K562 (cell line): Measurements from ENCODE around the gene ITGAE. TPM values are rescaled to one million over a fixed set of nuclear protein-coding genes. Genes with fewer than 3 reads are reported as not detected.

Source experiments
- ATAC-seq: fragments of 200-7000 bp; cut with Tn5 transposase; 3 replicates; pipeline ENCODE4 v1.9.1; 2020; ENCODE audit warnings: moderate library complexity
- BruUV-seq: library from RNA; stranded (reverse); fragments of 400-500 nt; replicated peaks from 2 replicates; lab custom pipeline; 2021; lab: Mats Ljungman, UMichigan
- CTCF ChIA-PET: fragments of 300-600 bp; formaldehyde crosslinking; extraction: SDS; loops from one replicate; lab custom pipeline; 2021; ENCODE audit warnings: low intra/inter-chr PET ratio; lab: Yijun Ruan, JAX
- POLR2A ChIA-PET: fragments of 300-600, 350-650 bp; sonication (Branson Sonifier 250); formaldehyde crosslinking; extraction: SDS; loops from one replicate; lab custom pipeline; 2021; ENCODE audit warnings: antibody characterized with exemption, inconsistent platforms; lab: Yijun Ruan, JAX
- DNase-seq, 4 experiments: peaks; one replicate each; pipeline versions ENCODE4 v3.0.0 to v3.0.0-alpha.2; 2011 to 2018; ENCODE audit warnings: low spot score in 3 of 4, mixed read lengths in 3 of 4; ENCODE audit errors: extremely low read depth in 1 of 4
- FAIRE-seq: peaks from 2 replicates; lab custom pipeline; 2011; peaks lifted over from hg19 to GRCh38; lab: Jason Lieb, UNC
- H2AFZ ChIP-seq: 2 replicates; pipeline ENCODE4 v1.6.0; 2011; ENCODE audit warnings: low read depth, low read length, control low read depth, inconsistent platforms
- H3K27ac ChIP-seq: fragments of 200-600 bp; 3 replicates; pipeline ENCODE4 v1.8.0; 2011; ENCODE audit warnings: low read depth, mild to moderate bottlenecking, control low read depth, inconsistent platforms, low read length, moderate library complexity, mixed read lengths; ENCODE audit errors: extremely low read depth
- H3K27me3 ChIP-seq, 2 experiments: fragments of 300-600 bp in 1 of 2; 2 replicates in 1 of 2; 3 replicates in 1 of 2; pipeline versions ENCODE4 v1.6.0 to v1.8.0; 2011; ENCODE audit warnings: inconsistent platforms in 2 of 2, low read length in 2 of 2, mild to moderate bottlenecking in 1 of 2, mixed read lengths in 1 of 2, moderate library complexity in 1 of 2; ENCODE audit not compliant: control insufficient read depth in 2 of 2, insufficient read depth in 2 of 2
- H3K36me3 ChIP-seq: fragments of 300-600 bp; 3 replicates; pipeline ENCODE4 v1.8.0; 2011; ENCODE audit warnings: mild to moderate bottlenecking, low read length, inconsistent platforms; ENCODE audit not compliant: control insufficient read depth, insufficient read depth
- H3K4me1 ChIP-seq, 2 experiments: fragments of 200-600 bp in 1 of 2; replicated peaks in 1 of 2; 2 replicates in 1 of 2; 3 replicates in 1 of 2; pipeline versions ENCODE4 v1.5.1 to v1.8.0; 2011; ENCODE audit warnings: inconsistent platforms in 2 of 2, low read length in 2 of 2, mild to moderate bottlenecking in 1 of 2, mixed read lengths in 1 of 2, moderate library complexity in 1 of 2; ENCODE audit not compliant: control insufficient read depth in 2 of 2, insufficient read depth in 2 of 2
- H3K4me2 ChIP-seq: 2 replicates; pipeline ENCODE4 v1.6.1; 2011; ENCODE audit warnings: low read length, control low read depth, inconsistent platforms, mixed read lengths; ENCODE audit not compliant: insufficient read depth
- H3K4me3 ChIP-seq: fragments of 200-600 bp; sonication (generic), shearing (Covaris generic); 2 replicates; pipeline ENCODE4 v1.5.1; 2016; ENCODE audit warnings: control low read depth, inconsistent platforms
- H3K79me2 ChIP-seq: fragments of 200-600 bp; 3 replicates; pipeline ENCODE4 v1.8.0; 2011; ENCODE audit warnings: low read length, inconsistent platforms; ENCODE audit not compliant: control insufficient read depth, insufficient read depth
- H3K9ac ChIP-seq, 2 experiments: 2 replicates each; pipeline versions ENCODE4 v1.6.0 to v1.6.1; 2011; ENCODE audit warnings: low read depth in 2 of 2, low read length in 2 of 2, control low read depth in 1 of 2, inconsistent platforms in 1 of 2, mild to moderate bottlenecking in 1 of 2, mixed read lengths in 1 of 2; ENCODE audit not compliant: insufficient read depth in 1 of 2
- H3K9me1 ChIP-seq: one replicate; pipeline ENCODE4 v1.6.0; 2011; ENCODE audit warnings: inconsistent platforms, mild to moderate bottlenecking, low read length, moderate library complexity; ENCODE audit not compliant: control insufficient read depth, insufficient read depth
- H3K9me3 ChIP-seq: replicated peaks from 2 replicates; pipeline ENCODE4 v1.5.1; 2011; ENCODE audit warnings: low read depth, low read length, inconsistent platforms; ENCODE audit not compliant: control insufficient read depth, insufficient read depth
- H4K20me1 ChIP-seq: replicated peaks from 2 replicates; pipeline ENCODE4 v1.6.1; 2011; ENCODE audit warnings: low read length, inconsistent platforms, mixed read lengths; ENCODE audit not compliant: control insufficient read depth, insufficient read depth
- HIVEP1 ChIP-seq: fragments of 250-450 bp; sonication (Bioruptor Pico); IDR thresholded peaks from 2 replicates; pipeline ENCODE4 v1.4.0; 2020; ENCODE audit warnings: mild to moderate bottlenecking
- HMG20A ChIP-seq: fragments of 450-650 bp; formaldehyde crosslinking; conservative IDR thresholded peaks from 2 replicates; pipeline ENCODE4 v1.4.0; 2020; ENCODE audit warnings: mild to moderate bottlenecking, mixed read lengths
- SP1 ChIP-seq: sonication (generic); formaldehyde crosslinking; IDR thresholded peaks from 2 replicates; pipeline ENCODE4 v1.8.1; 2022; ENCODE audit warnings: mild to moderate bottlenecking, missing genetic modification reagents
- STAG1 ChIP-seq: sonication (generic); formaldehyde crosslinking; IDR thresholded peaks from 2 replicates; pipeline ENCODE4 v1.5.0; 2020; ENCODE audit warnings: missing genetic modification reagents, borderline replicate concordance
- ZNF24 ChIP-seq: fragments of 450-650 bp; IDR thresholded peaks from 2 replicates; pipeline ENCODE4 v1.6.1; 2016
- WGBS: fragments of 100-300 bp; shearing (Covaris generic); methylation state at CpG from one replicate; pipeline ENCODE4 v1.1.6; 2016; ENCODE audit warnings: low coverage, mixed read lengths; ENCODE audit not compliant: insufficient coverage; ENCODE audit errors: missing lambda C conversion rate; 5-methylcytosine and 5-hydroxymethylcytosine counted together
- in situ Hi-C: fragments of 300-500 bp; cut with MboI; formaldehyde crosslinking; loops from 4 replicates; pipeline ENCODE4 v1.15.0; 2018; ENCODE audit warnings: inconsistent platforms, mixed read lengths
- intact Hi-C: fragments of 100-400 bp; cut with micrococcal nuclease; formaldehyde crosslinking; loops from 2 replicates; pipeline ENCODE4 v1.14.2; 2022
- polyA plus RNA-seq, 8 experiments: library from polyadenylated mRNA; depleted of rRNA in 4 of 8; stranded (reverse) in 5 of 8; unstranded in 3 of 8; fragments of >200 nt; fragmentation: Nextera tagmentation in 2 of 8; fragmentation: Illumina TruSeq in 1 of 8; extraction: Ambion mirVana in 2 of 8; extraction: Trizol in 1 of 8; gene quantifications; 2 replicates each; pipeline versions ENCODE4 v1.2.1 to v1.2.3, GENCODE V29; 2011 to 2014; ENCODE audit warnings: inconsistent platforms in 1 of 8, missing spikeins in 1 of 8
- total RNA-seq, 7 experiments: library from RNA; depleted of rRNA in 6 of 7; stranded (reverse); fragments of >200 nt in 6 of 7; fragmentation: Illumina TruSeq in 2 of 7; extraction: Trizol in 2 of 7; gene quantifications; 2 replicates each; pipeline versions ENCODE4 v1.2.1 to v1.2.3, GENCODE V29; 2011 to 2021; ENCODE audit warnings: low replicate concordance in 1 of 7
- TF ChIP-seq, protein P1 (sequence below): fragments of 250-450 bp; sonication (Bioruptor Pico); IDR thresholded peaks from 2 replicates; pipeline ENCODE4 v1.4.0; 2020; ENCODE audit warnings: mild to moderate bottlenecking, moderate library complexity

Gene ITGAE
- total and polyA plus RNA-seq, 9 of the 15 experiments (the other 6 are each of a cell fraction or from before 2014, with no cell fraction given) = 14.8 to 160 (median 27.0) TPM

DNA sequence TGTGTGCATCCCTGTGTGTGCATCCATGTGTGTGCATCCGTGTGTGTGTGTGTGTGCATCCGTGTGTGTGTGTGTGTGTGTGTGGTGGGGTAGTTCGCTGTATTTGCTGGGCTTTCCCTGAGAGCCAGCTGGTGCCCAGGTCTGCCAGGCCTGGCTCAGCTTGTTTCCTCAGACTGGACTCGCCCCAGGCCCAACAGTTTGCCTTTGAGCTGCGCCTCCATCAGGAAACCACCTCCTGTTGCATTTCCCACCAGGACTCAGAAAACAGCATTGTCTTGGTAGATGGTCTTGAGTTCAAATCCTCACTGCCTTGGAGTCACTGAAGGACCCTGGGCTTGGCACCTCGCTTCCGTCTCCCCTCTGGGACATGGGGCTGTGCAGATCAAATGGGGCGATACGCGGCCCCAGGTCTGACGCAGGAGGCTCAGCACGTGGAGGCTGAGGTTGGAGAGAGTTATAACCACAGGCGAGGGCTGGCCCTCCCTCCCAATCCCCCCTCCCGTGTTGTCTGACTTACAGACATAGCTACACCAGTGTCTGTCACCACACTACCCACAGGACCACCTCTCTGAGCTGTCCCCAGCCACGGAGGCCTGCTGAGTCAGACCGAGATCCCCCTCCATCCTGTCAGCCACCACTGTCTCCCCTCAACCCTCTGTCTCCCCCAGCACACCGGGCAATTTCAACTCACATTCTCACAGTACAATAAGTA, 4.7 kb downstream of the ITGAE start:
- ATAC-seq = no peak
- FAIRE-seq = no peak
- Histone ChIP-seq H3K4me1 (peaks cover 0 to 13% of the 10 kb centered on the region in 2 experiments; a peak in 2 of 5 replicates), H3K9me1 (no peaks in the 10 kb centered on the region), H3K4me3 (no peak overlapping the region), H2AFZ (no peak overlapping the region), H3K27ac (no peak overlapping the region), H3K9me3 (no peaks in the 10 kb centered on the region), H4K20me1 (no peaks in the 10 kb centered on the region), H3K36me3 (no peaks in the 10 kb centered on the region), H3K9ac (peak overlapping the region in 1 of 2 experiments; percentile 35; a peak in 2 of 4 replicates), H3K4me2 (no peak overlapping the region), H3K79me2 (no peaks in the 10 kb centered on the region), H3K27me3 (peaks cover 0 to 4% of the 10 kb centered on the region in 2 experiments; a peak in 1 of 5 replicates)
- no peak for TF ChIP-seq HIVEP1 (CRISPR knock-in tag)
- no peak for TF ChIP-seq ZNF24
- TF ChIP-seq, protein P1, sequence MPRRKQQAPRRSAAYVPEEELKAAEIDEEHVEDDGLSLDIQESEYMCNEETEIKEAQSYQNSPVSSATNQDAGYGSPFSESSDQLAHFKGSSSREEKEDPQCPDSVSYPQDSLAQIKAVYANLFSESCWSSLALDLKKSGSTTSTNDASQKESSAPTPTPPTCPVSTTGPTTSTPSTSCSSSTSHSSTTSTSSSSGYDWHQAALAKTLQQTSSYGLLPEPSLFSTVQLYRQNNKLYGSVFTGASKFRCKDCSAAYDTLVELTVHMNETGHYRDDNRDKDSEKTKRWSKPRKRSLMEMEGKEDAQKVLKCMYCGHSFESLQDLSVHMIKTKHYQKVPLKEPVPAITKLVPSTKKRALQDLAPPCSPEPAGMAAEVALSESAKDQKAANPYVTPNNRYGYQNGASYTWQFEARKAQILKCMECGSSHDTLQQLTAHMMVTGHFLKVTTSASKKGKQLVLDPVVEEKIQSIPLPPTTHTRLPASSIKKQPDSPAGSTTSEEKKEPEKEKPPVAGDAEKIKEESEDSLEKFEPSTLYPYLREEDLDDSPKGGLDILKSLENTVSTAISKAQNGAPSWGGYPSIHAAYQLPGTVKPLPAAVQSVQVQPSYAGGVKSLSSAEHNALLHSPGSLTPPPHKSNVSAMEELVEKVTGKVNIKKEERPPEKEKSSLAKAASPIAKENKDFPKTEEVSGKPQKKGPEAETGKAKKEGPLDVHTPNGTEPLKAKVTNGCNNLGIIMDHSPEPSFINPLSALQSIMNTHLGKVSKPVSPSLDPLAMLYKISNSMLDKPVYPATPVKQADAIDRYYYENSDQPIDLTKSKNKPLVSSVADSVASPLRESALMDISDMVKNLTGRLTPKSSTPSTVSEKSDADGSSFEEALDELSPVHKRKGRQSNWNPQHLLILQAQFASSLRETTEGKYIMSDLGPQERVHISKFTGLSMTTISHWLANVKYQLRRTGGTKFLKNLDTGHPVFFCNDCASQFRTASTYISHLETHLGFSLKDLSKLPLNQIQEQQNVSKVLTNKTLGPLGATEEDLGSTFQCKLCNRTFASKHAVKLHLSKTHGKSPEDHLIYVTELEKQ (CRISPR knock-in tag) = no peak
- no peak for TF ChIP-seq HMG20A
- no peak for TF ChIP-seq SP1 (CRISPR knock-in tag)
- TF ChIP-seq STAG1 (CRISPR knock-in tag) = no peak
- WGBS = 31% methylated on average over 17 of the region's 17 CpGs
- ChIA-PET POLR2A (no interaction called here), CTCF (no interaction called here)
- in situ Hi-C loops = no loop called here
- BruUV-seq = no TSS peak
- intact Hi-C loops = no loop called here
- no peak for DNase-seq
